Right lobe of liver (tissue), 6 donors: ENCODE results near the gene TRPC4AP. TPM values are rescaled to one million over a fixed set of nuclear protein-coding genes. Genes with fewer than 3 reads are reported as not detected.

Experiments
- ATAC-seq, 4 donors: fragments of 200-7000 bp; cut with Tn5 transposase; one replicate each; pipeline ENCODE4 v1.9.1; 2020; ENCODE audit warnings: mild to moderate bottlenecking in 4 of 4, moderate library complexity in 4 of 4
- DNase-seq, 3 donors: peaks; one replicate each; pipeline ENCODE4 v3.0.0-alpha.2; 2020
- H3K27ac ChIP-seq, 3 donors: fragments of 200-600 bp; one replicate each; pipeline ENCODE4 v1.8.0; 2022
- H3K27me3 ChIP-seq, 2 donors: fragments of 200-600 bp; one replicate each; pipeline ENCODE4 v1.8.0; 2022
- H3K36me3 ChIP-seq, 4 donors: fragments of 200-600 bp; sonication (generic) in 1 of 4; one replicate each; pipeline versions ENCODE4 v1.5.1 to v1.8.0; 2017 to 2022; ENCODE audit warnings: control low read depth in 1 of 4
- H3K4me1 ChIP-seq, 4 donors: fragments of 200-600 bp; sonication (generic) in 1 of 4; one replicate each; pipeline versions ENCODE4 v1.5.1 to v1.8.0; 2017 to 2022; ENCODE audit warnings: control low read depth in 1 of 4
- H3K4me3 ChIP-seq, 3 donors: fragments of 200-600 bp; one replicate each; pipeline ENCODE4 v1.8.0; 2022
- H3K9me3 ChIP-seq, 4 donors: fragments of 200-600 bp; sonication (generic) in 1 of 4; one replicate each; pipeline versions ENCODE4 v1.5.1 to v1.8.0; 2017 to 2022; ENCODE audit warnings: control low read depth in 1 of 4
- POLR2A ChIP-seq: fragments of 450-650 bp; IDR thresholded peaks from one replicate; pipeline ENCODE4 v1.6.1; 2017; ENCODE audit warnings: antibody characterized with exemption, mild to moderate bottlenecking
- WGBS: methylation state at CpG from one replicate; pipeline ENCODE4 v1.1.6; 2018; ENCODE audit warnings: low coverage, low lambda C conversion rate; ENCODE audit not compliant: insufficient coverage; ENCODE audit errors: missing lambda C conversion rate; 5-methylcytosine and 5-hydroxymethylcytosine counted together
- intact Hi-C, 2 donors: fragments of 100-400 bp; cut with DNase I; formaldehyde crosslinking; loops; one replicate each; pipeline versions ENCODE4 v1.11.2 to v1.14.1; 2022
- total RNA-seq, 6 experiments: library from RNA; depleted of rRNA in 2 of 6; stranded (reverse); fragments of >200 nt in 2 of 6; fragmentation: NEBNext Ultra II Directional in 3 of 6; extraction: Animal tissue kit (Norgen Biotek cat#: 25700) in 3 of 6; gene quantifications; one replicate each; pipeline versions ENCODE4 v1.1.0 to v1.2.4, GENCODE V29; 2016 to 2023
- TF ChIP-seq, protein P1 (sequence below), 4 donors: fragments of 200-600 bp in 3 of 4; fragments of 450-650 bp in 1 of 4; IDR thresholded peaks; one replicate each; pipeline versions ENCODE4 v1.5.1 to v1.8.0; 2016 to 2022; ENCODE audit warnings: antibody characterized with exemption in 4 of 4, mild to moderate bottlenecking in 2 of 4
- donor health status: DM: no; HTN: yes; CAD: no.
- donor health status: DM: no; HTN: no; CAD: no.
- donor health status: DM: no; HTN: no; CAD: no.
- donor health status: DM: no; HTN: yes; CAD: no.
- donor health status: DM: no; HTN: yes; CAD: no.

TRPC4AP gene
- total RNA-seq, 6 experiments from 2014 or later = 27.6 to 39.3 (median 34.6) TPM

DNA sequence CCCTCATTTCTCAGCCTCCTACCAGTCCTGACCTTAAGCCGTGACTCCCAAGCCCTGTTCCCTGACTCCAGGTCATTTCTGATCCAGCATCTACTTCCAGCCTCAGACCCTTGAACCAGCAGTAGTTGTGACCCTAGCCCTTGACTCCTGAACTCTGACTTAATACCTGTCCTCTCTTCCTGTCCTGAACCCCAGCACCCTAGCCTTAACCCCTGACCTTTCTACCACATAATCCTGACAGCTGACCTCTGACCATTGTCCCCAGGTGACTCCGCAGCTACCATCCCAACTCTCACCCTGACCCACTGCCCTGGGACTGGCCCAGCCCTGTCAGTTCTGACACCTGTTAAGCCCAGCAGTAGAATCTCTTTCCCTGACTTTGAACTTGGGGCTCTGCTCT lies 94.8 kb downstream of the TRPC4AP start:
- Histone ChIP-seq H3K4me1 (peaks cover 0 to 31% (median 2%) of the 10 kb centered on the region in 4 donors), H3K9me3 (no peaks in the 10 kb centered on the region), H3K27me3 (no peaks in the 10 kb centered on the region), H3K27ac (no peak overlapping the region), H3K4me3 (no peak overlapping the region), H3K36me3 (peaks cover 0 to 47% (median 14%) of the 10 kb centered on the region in 4 donors)
- no peak for TF ChIP-seq POLR2A
- TF ChIP-seq, protein P1, sequence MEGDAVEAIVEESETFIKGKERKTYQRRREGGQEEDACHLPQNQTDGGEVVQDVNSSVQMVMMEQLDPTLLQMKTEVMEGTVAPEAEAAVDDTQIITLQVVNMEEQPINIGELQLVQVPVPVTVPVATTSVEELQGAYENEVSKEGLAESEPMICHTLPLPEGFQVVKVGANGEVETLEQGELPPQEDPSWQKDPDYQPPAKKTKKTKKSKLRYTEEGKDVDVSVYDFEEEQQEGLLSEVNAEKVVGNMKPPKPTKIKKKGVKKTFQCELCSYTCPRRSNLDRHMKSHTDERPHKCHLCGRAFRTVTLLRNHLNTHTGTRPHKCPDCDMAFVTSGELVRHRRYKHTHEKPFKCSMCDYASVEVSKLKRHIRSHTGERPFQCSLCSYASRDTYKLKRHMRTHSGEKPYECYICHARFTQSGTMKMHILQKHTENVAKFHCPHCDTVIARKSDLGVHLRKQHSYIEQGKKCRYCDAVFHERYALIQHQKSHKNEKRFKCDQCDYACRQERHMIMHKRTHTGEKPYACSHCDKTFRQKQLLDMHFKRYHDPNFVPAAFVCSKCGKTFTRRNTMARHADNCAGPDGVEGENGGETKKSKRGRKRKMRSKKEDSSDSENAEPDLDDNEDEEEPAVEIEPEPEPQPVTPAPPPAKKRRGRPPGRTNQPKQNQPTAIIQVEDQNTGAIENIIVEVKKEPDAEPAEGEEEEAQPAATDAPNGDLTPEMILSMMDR (IDR thresholded peaks at IDR 0.05) = no peak
- ATAC-seq (peak; percentile 4 to 51 (median 14)), DNase-seq (no peak)
- 58% methylated on average over 2 of the region's 2 CpGs for whole genome bisulfite sequencing
- intact Hi-C loops = no loop called here

DNA sequence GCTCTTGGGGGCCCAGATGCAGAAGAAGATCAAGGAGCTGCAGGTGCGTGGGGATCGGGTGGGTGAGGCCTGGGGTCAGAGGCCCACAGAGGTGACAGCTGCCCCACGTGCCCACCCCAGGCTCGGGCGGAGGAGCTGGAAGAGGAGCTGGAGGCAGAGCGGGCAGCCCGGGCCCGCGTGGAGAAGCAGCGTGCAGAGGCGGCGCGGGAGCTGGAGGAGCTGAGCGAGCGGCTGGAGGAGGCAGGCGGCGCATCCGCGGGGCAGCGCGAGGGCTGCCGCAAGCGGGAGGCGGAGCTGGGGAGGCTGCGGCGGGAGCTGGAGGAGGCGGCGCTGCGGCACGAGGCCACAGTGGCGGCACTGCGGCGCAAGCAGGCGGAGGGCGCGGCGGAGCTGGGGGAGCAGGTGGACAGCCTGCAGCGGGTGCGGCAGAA lies 95.5 kb downstream of the TRPC4AP start:
- H3K4me1 ChIP-seq = peaks cover 0 to 31% (median 0%) of the 10 kb centered on the region in 4 donors
- WGBS = 76% methylated on average over 24 of the region's 39 CpGs
- no peak overlapping the region for H3K27ac ChIP-seq
- H3K9me3 ChIP-seq = no peaks in the 10 kb centered on the region
- no peak overlapping the region for H3K4me3 ChIP-seq
- H3K36me3 ChIP-seq = peaks cover 0 to 41% (median 11%) of the 10 kb centered on the region in 4 donors
- TF ChIP-seq, protein P1 (IDR thresholded peaks at IDR 0.05) = no peak
- no peak for TF ChIP-seq POLR2A
- no peaks in the 10 kb centered on the region for H3K27me3 ChIP-seq
- intact Hi-C loops = no loop called here
- DNase-seq (no peak), ATAC-seq (peak in 1 of 4 donors; percentile 23)

DNA sequence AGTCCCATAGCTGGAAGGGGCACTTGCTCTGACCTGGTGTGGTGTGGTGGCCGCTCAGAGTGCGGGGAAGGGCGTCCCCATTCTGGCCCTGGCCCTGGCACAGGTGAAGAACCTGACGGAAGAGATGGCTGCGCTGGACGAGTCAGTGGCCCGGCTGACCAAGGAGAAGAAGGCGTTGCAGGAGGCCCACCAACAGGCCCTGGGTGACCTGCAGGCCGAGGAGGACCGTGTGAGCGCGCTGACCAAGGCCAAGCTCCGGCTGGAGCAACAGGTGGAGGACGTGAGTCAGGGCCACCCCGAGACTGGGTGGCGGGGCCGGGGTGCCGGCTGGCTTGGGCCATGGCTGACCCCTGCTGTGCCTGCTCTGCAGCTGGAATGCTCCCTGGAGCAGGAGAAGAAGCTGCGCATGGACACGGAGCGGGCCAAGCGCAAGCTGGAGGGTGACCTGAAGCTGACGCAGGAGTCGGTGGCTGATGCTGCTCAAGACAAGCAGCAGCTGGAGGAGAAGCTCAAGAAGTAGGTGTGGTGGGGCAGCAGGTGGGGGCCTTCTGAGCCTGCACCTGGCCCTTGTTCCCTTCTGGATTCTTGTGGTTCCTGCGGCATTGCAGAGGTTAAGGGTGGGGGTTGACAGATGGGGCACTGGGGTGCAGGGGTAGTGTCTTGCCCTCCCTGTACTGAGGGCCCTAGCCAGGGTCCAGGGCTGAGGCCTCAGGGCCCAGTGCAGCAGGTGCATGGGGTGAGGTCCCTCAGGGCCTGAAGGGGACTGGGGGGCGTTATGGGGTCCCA lies 96.2 kb downstream of the TRPC4AP start:
- no peak for TF ChIP-seq POLR2A
- TF ChIP-seq, protein P1 (IDR thresholded peaks at IDR 0.05) = no peak
- Histone ChIP-seq H3K27ac (no peak overlapping the region), H3K9me3 (no peaks in the 10 kb centered on the region), H3K4me3 (no peak overlapping the region), H3K27me3 (no peaks in the 10 kb centered on the region), H3K36me3 (peaks cover 0 to 39% (median 11%) of the 10 kb centered on the region in 4 donors), H3K4me1 (peaks cover 0 to 31% (median 0%) of the 10 kb centered on the region in 4 donors)
- 97% methylated on average over 11 of the region's 26 CpGs for WGBS
- no peak for ATAC-seq
- intact Hi-C loops = no loop called here
- no peak for DNase-seq

DNA sequence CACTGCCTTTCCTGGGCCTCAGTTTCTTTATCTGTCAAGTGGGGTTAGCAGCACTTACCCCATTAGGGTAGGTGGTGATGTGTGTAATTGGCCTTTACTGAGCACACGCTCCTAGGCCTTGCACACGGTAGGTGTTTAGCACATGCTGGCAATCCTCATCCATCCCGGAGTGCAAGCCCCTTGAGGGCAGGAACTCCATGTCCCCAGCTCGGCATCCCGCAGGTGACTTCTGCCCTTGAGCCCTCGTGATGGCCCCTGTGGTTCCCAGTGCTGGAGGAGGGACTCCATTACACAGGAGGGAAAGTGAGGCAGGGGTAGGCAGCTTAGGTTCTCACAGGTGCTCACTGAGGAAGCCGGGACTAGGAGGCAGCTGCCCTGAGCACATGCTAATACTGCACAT lies 96.9 kb downstream of the TRPC4AP start:
- no CpG with 5 or more reads among the region's 7 CpGs for WGBS
- TF ChIP-seq, protein P1 (IDR thresholded peaks at IDR 0.05) = no peak
- no peak for TF ChIP-seq POLR2A
- DNase-seq = no peak

More for the DNA sequence above, 96.9 kb downstream of the TRPC4AP start:
- Histone ChIP-seq H3K36me3 (peaks cover 0 to 32% (median 5%) of the 10 kb centered on the region in 4 donors), H3K4me3 (no peak overlapping the region), H3K27me3 (no peaks in the 10 kb centered on the region), H3K4me1 (peaks cover 0 to 31% (median 0%) of the 10 kb centered on the region in 4 donors), H3K27ac (no peak overlapping the region), H3K9me3 (no peaks in the 10 kb centered on the region)
- no peak for ATAC-seq
- intact Hi-C loops = no loop called here
